C4-2B (cell line): ENCODE results near the gene ADIPOR2.

Experiments
- CTCF ChIP-seq: fragments of 450-650 bp; conservative IDR thresholded peaks from 2 replicates; pipeline ENCODE4 v1.5.1; 2017; ENCODE audit warnings: mild to moderate bottlenecking
- ZFX ChIP-seq: fragments of 450-650 bp; IDR thresholded peaks from 2 replicates; pipeline ENCODE4 v1.6.1; 2017

DNA sequence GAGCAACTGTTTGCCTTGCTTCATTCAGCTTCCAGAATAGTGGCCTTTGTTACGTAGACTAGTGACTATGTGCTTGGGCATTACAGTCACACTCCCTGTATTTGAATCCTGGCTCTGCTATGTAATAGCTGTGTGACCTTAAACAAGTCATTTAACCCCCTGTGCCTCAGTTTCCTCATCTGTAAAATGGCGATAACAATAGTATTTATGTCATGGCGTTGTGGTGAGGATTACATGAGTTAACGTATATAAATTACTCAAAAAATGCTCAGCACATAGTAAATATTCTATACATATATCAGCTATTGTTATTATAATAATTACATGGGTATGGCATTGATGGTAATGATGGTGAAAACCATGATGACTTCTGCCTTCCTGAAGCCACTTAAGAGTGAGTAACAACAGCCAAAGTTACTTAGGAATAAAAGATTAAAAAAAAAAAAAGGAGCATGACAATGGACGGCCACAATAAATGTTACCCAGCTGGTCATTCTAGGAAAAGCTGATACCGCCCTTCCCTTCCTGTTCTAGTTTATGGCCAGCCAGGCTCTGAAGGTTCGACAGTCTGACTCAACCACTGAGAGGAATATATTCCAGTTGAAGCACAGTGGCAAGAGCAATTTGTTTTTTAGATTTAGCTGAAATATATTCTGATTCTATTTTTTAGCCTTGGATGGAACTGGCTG lies 9.9 kb upstream of the ADIPOR2 start:
- TF ChIP-seq CTCF = no peak
- no peak for TF ChIP-seq ZFX
